ENCODE measurements around the gene NHLH1. TPM values are rescaled to one million over a fixed set of nuclear protein-coding genes. Genes with fewer than 3 reads are reported as not detected.
"Not testable (repeated sequence)": the region's sequence is repeated elsewhere in the genome, so short reads cannot be mapped to it uniquely, and the experiment has no call there.

NHLH1 gene
- total and polyA plus RNA-seq, 2 of the 13 experiments (the other 11 are each of a cell fraction or from before 2014, with no cell fraction given) = 0.11 to 0.57 TPM

GRCh38 chr1:160384812-160385211 is 17.9 kb downstream of the NHLH1 start:
- H3K79me2 ChIP-seq (ENCODE audit: insufficient read depth, low read length); H3K27ac ChIP-seq (ENCODE audit: extremely low read length, insufficient read depth, low read length); H3K9me3 ChIP-seq (ENCODE audit: low read length); H2AFZ ChIP-seq (ENCODE audit: low read length); H3K27me3 ChIP-seq (ENCODE audit: control insufficient read depth in 1 of 2, insufficient read depth in 2 of 2, low read length in 2 of 2); POLR2A ChIA-PET; H3K9ac ChIP-seq (ENCODE audit: insufficient read depth, low read depth, low read length); H3K4me1 ChIP-seq (ENCODE audit: insufficient read depth, low read length); BruUV-seq (replicated peaks); in situ Hi-C loops (cut with HindIII; ENCODE audit: extremely low pct_ligation_motif_present, low pct_unique_long_range_greater_than_20kb); intact Hi-C loops (cut with micrococcal nuclease; ENCODE audit: unreplicated experiment); DNase-seq (ENCODE audit: low spot score); H3K36me3 ChIP-seq (replicated peaks in 1 of 2; ENCODE audit: control insufficient read depth in 1 of 2, insufficient read depth in 2 of 2, low read length in 2 of 2); H3K4me2 ChIP-seq (ENCODE audit: low read depth, low read length); H4K20me1 ChIP-seq (ENCODE audit: insufficient read depth, low read length); ATAC-seq; H3K4me3 ChIP-seq (replicated peaks in 1 of 3; ENCODE audit: insufficient read depth in 1 of 3, low read depth in 2 of 3, low read length in 3 of 3); FAIRE-seq; CTCF ChIA-PET (ENCODE audit: low intra/inter-chr PET ratio, low total read pairs): not testable (repeated sequence)
- WGBS (ENCODE audit: low lambda C conversion rate) = 38% methylated on average over 2 of the region's 2 CpGs

GRCh38 chr1:160388406-160388805 is 21.5 kb downstream of the NHLH1 start:
- H3K4me2 ChIP-seq (ENCODE audit: low read depth, low read length); H3K9ac ChIP-seq (ENCODE audit: insufficient read depth, low read depth, low read length); H3K9me3 ChIP-seq (ENCODE audit: low read length); H3K27ac ChIP-seq (ENCODE audit: extremely low read length, insufficient read depth, low read length); H3K36me3 ChIP-seq (replicated peaks in 1 of 2; ENCODE audit: control insufficient read depth in 1 of 2, insufficient read depth in 2 of 2, low read length in 2 of 2); H4K20me1 ChIP-seq (ENCODE audit: insufficient read depth, low read length); FAIRE-seq; in situ Hi-C loops (cut with HindIII; ENCODE audit: extremely low pct_ligation_motif_present, low pct_unique_long_range_greater_than_20kb); ATAC-seq; H2AFZ ChIP-seq (ENCODE audit: low read length); intact Hi-C loops (cut with micrococcal nuclease; ENCODE audit: unreplicated experiment); CTCF ChIA-PET (ENCODE audit: low intra/inter-chr PET ratio, low total read pairs); H3K4me3 ChIP-seq (replicated peaks in 1 of 3; ENCODE audit: insufficient read depth in 1 of 3, low read depth in 2 of 3, low read length in 3 of 3); BruUV-seq (replicated peaks); H3K4me1 ChIP-seq (ENCODE audit: insufficient read depth, low read length); POLR2A ChIA-PET; H3K27me3 ChIP-seq (ENCODE audit: control insufficient read depth in 1 of 2, insufficient read depth in 2 of 2, low read length in 2 of 2); DNase-seq (ENCODE audit: low spot score); H3K79me2 ChIP-seq (ENCODE audit: insufficient read depth, low read length): not testable (repeated sequence)
- WGBS (ENCODE audit: low lambda C conversion rate) = 1% methylated on average over 4 of the region's 4 CpGs

- no peak for FAIRE-seq
- Histone ChIP-seq H3K4me3 (replicated peaks in 1 of 3; ENCODE audit: insufficient read depth in 1 of 3, low read depth in 2 of 3, low read length in 3 of 3) (no peak overlapping the region), H3K36me3 (replicated peaks in 1 of 2; ENCODE audit: control insufficient read depth in 1 of 2, insufficient read depth in 2 of 2, low read length in 2 of 2) (no peaks in the 10 kb centered on the region), H3K4me2 (ENCODE audit: low read depth, low read length) (no peak overlapping the region), H3K9me3 (ENCODE audit: low read length) (no peaks in the 10 kb centered on the region), H2AFZ (ENCODE audit: low read length) (no peak overlapping the region), H3K79me2 (ENCODE audit: insufficient read depth, low read length) (no peaks in the 10 kb centered on the region), H3K9ac (ENCODE audit: insufficient read depth, low read depth, low read length) (no peak overlapping the region), H4K20me1 (ENCODE audit: insufficient read depth, low read length) (no peaks in the 10 kb centered on the region), H3K27ac (ENCODE audit: extremely low read length, insufficient read depth, low read length) (no peak overlapping the region), H3K4me1 (ENCODE audit: insufficient read depth, low read length) (no peaks in the 10 kb centered on the region), H3K27me3 (ENCODE audit: control insufficient read depth in 1 of 2, insufficient read depth in 2 of 2, low read length in 2 of 2) (peaks cover 0 to 19% of the 10 kb centered on the region in 2 experiments; a peak in 3 of 5 replicates)
- intact Hi-C loops (cut with micrococcal nuclease; ENCODE audit: unreplicated experiment) = no loop called here
- ATAC-seq = no peak
- DNase-seq (ENCODE audit: low spot score) = no peak
- no TSS peak for BruUV-seq (replicated peaks)
- ChIA-PET CTCF (ENCODE audit: low intra/inter-chr PET ratio, low total read pairs) (no interaction called here), POLR2A (no interaction called here)
- no peak for TF ChIP-seq ZSCAN21 (CRISPR knock-in tag; IDR thresholded peaks at IDR 0.05; ENCODE audit: borderline replicate concordance)
- in situ Hi-C loops (cut with HindIII; ENCODE audit: extremely low pct_ligation_motif_present, low pct_unique_long_range_greater_than_20kb) = no loop called here
- 22% methylated on average over 8 of the region's 8 CpGs for WGBS (ENCODE audit: low lambda C conversion rate)
These were observed 27.8 kb downstream of the NHLH1 start for GRCh38 chr1:160394673-160395072.
